AG10803 (cell line): ENCODE data around the gene CYP1B1.

ENCODE experiments used
- DNase-seq: peaks from one replicate; pipeline ENCODE4 v3.0.0; 2010; ENCODE audit warnings: low read depth
- H3K4me3 ChIP-seq: 2 replicates; pipeline ENCODE4 v1.5.1; 2011; ENCODE audit warnings: mild to moderate bottlenecking, low read length, control low read depth
- CTCF ChIP-seq: conservative IDR thresholded peaks from 2 replicates; pipeline ENCODE4 v1.5.1; 2011; ENCODE audit warnings: mild to moderate bottlenecking, low read length, control low read depth, inconsistent platforms

Gene CYP1B1

GRCh38 chr2:38107738-38108410, 31.9 kb upstream of the CYP1B1 start:
- no peak for TF ChIP-seq CTCF
- DNase-seq, result no peak
- H3K4me3 ChIP-seq, result no peak overlapping the region

- TF ChIP-seq CTCF, result no peak
- DNase-seq, result peak; percentile 82
Measured at GRCh38 chr2:38106405-38107094, 30.6 kb upstream of the CYP1B1 start.

GRCh38 chr2:38105922-38106321, 30.0 kb upstream of the CYP1B1 start:
- DNase-seq, result no peak
- no peak for TF ChIP-seq CTCF
- no peak overlapping the region for H3K4me3 ChIP-seq

More at GRCh38 chr2:38106405-38107094, 30.6 kb upstream of the CYP1B1 start:
- H3K4me3 ChIP-seq, result no peak overlapping the region

GRCh38 chr2:38104598-38104997, 28.6 kb upstream of the CYP1B1 start:
- H3K4me3 ChIP-seq, result no peak overlapping the region
- TF ChIP-seq CTCF, result no peak
- no peak for DNase-seq

- DNase-seq, result no peak
- no peak for TF ChIP-seq CTCF
- no peak overlapping the region for H3K4me3 ChIP-seq
Measured at GRCh38 chr2:38100328-38100727, 24.4 kb upstream of the CYP1B1 start.

- H3K4me3 ChIP-seq, result no peak overlapping the region
- DNase-seq, result no peak
- TF ChIP-seq CTCF, result no peak
Measured at GRCh38 chr2:38099099-38100028, 23.4 kb upstream of the CYP1B1 start.
